MM.1S (cell line): ENCODE data around the gene APOBEC3A.

Experiments used
- EZH2 ChIP-seq: fragments of 300-600 bp; sonication (generic); optimal IDR thresholded peaks from 2 replicates; pipeline ENCODE3; 2017; ENCODE audit warnings: low read depth, mild to moderate bottlenecking, antibody characterized with exemption, low read length, mixed read lengths
- TF ChIP-seq, protein P1 (sequence below): fragments of 300-600 bp; sonication (generic); IDR thresholded peaks from 2 replicates; pipeline ENCODE4 v1.5.1; 2016; ENCODE audit warnings: antibody characterized with exemption, low read length, mixed read lengths

DNA sequence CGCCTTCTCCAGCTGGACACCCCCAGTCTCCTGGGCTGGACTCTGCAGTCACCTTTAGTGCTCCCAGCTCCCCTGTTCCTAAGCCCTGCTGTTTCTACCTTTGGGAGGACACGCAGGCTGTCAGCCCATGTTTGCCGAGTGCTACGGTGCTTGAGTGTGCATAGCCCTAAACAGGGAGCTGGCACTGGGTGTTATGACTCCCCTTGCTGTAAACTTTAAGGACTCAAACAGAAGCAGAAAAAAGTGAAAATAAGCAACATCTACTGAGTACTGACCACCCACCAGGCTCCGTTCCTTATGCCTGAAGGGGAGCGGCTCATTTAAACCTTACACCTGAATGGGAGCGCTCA is 17.4 kb downstream of the APOBEC3A start:
- TF ChIP-seq EZH2 = no peak
- TF ChIP-seq, protein P1, sequence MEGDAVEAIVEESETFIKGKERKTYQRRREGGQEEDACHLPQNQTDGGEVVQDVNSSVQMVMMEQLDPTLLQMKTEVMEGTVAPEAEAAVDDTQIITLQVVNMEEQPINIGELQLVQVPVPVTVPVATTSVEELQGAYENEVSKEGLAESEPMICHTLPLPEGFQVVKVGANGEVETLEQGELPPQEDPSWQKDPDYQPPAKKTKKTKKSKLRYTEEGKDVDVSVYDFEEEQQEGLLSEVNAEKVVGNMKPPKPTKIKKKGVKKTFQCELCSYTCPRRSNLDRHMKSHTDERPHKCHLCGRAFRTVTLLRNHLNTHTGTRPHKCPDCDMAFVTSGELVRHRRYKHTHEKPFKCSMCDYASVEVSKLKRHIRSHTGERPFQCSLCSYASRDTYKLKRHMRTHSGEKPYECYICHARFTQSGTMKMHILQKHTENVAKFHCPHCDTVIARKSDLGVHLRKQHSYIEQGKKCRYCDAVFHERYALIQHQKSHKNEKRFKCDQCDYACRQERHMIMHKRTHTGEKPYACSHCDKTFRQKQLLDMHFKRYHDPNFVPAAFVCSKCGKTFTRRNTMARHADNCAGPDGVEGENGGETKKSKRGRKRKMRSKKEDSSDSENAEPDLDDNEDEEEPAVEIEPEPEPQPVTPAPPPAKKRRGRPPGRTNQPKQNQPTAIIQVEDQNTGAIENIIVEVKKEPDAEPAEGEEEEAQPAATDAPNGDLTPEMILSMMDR = no peak
